MM.1S (cell line): ENCODE measurements around the gene APC2.

Experiments
- EZH2 ChIP-seq: fragments of 300-600 bp; sonication (generic); optimal IDR thresholded peaks from 2 replicates; pipeline ENCODE3; 2017; ENCODE audit warnings: low read depth, mild to moderate bottlenecking, antibody characterized with exemption, low read length, mixed read lengths
- TF ChIP-seq, protein P1 (sequence below): fragments of 300-600 bp; sonication (generic); IDR thresholded peaks from 2 replicates; pipeline ENCODE4 v1.5.1; 2016; ENCODE audit warnings: antibody characterized with exemption, low read length, mixed read lengths

DNA sequence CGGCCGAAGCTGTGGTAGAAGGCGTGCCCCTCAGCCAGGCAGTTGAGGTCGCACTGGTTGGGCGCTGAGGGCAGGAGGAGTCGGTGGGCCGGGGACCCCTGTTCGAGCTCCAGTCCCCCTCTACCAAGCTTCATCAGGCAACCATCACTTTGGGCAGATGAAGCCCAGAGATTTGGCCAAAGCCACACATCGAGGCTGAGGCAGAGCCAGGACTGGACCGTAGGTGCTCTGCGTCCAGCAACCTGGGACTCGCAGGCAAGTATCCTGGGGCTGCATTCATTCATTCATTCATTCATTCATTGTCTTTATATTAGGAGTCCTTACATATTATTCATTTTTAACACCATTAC lies 58.6 kb downstream of the APC2 start:
- TF ChIP-seq, protein P1, sequence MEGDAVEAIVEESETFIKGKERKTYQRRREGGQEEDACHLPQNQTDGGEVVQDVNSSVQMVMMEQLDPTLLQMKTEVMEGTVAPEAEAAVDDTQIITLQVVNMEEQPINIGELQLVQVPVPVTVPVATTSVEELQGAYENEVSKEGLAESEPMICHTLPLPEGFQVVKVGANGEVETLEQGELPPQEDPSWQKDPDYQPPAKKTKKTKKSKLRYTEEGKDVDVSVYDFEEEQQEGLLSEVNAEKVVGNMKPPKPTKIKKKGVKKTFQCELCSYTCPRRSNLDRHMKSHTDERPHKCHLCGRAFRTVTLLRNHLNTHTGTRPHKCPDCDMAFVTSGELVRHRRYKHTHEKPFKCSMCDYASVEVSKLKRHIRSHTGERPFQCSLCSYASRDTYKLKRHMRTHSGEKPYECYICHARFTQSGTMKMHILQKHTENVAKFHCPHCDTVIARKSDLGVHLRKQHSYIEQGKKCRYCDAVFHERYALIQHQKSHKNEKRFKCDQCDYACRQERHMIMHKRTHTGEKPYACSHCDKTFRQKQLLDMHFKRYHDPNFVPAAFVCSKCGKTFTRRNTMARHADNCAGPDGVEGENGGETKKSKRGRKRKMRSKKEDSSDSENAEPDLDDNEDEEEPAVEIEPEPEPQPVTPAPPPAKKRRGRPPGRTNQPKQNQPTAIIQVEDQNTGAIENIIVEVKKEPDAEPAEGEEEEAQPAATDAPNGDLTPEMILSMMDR, result no peak
- no peak for TF ChIP-seq EZH2
